ENCODE results near the gene SDF2L1. TPM values are rescaled to one million over a fixed set of nuclear protein-coding genes. Genes with fewer than 3 reads are reported as not detected.

Gene SDF2L1
- total RNA-seq, 2 experiments from 2014 or later = 60.5 to 66.8 TPM

DNA sequence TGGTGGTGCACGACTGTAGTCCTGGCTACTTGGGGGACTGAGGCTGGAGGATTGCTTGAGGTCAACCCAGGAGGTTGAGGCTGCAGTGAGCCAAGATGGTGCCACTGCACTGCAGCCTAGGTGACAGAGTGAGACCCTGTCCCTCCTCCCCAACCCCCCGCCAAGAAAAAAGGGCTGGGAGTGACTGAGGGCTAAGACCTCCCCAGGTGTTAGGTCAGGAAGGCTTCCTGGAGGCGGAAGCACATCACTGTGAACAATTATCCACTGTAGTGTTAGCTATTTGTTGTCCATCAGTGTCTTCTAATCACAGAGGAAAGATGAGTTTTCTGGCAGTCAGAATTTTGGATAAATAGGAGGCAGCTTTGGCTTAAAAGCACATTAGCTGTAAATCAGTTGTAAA, 21.1 kb upstream of the SDF2L1 start:
- Histone ChIP-seq H3K9me2 (ENCODE audit: insufficient read depth, low read length) (no peaks in the 10 kb centered on the region), H3K9me3 (ENCODE audit: low read length) (no peaks in the 10 kb centered on the region), H3K4me1 (ENCODE audit: insufficient read depth, low read length, poor library complexity, severe bottlenecking) (peaks cover 39% of the 10 kb centered on the region), H3K79me2 (ENCODE audit: insufficient read depth, low read depth, low read length) (peaks cover 66% of the 10 kb centered on the region), H2AFZ (ENCODE audit: low read length) (no peak overlapping the region), H4K20me1 (ENCODE audit: insufficient read depth, low read length) (peaks cover 7% of the 10 kb centered on the region), H3K27ac (ENCODE audit: low read depth, low read length, poor library complexity, severe bottlenecking) (no peak overlapping the region), H3K36me3 (ENCODE audit: insufficient read depth, low read length) (peaks cover 72% of the 10 kb centered on the region), H3K4me3 (ENCODE audit: low read depth, low read length, poor library complexity, severe bottlenecking) (no peak overlapping the region), H3K4me2 (ENCODE audit: low read length) (no peak overlapping the region)
- CTCF ChIA-PET (ENCODE audit: unreplicated experiment) = no interaction called here
- POLR2A ChIA-PET = interaction anchor here (2.0 kb wide), 1 partner anchor 11 kb away, joined by 6 read pairs; no protein-coding TSS in a partner anchor
- no TSS peak for BruUV-seq (replicated peaks)
- TF ChIP-seq EZH2phosphoT487 (IDR thresholded peaks at IDR 0.05; ENCODE audit: borderline replicate concordance, low read depth, low read length) = no peak
- TF ChIP-seq, protein P1, sequence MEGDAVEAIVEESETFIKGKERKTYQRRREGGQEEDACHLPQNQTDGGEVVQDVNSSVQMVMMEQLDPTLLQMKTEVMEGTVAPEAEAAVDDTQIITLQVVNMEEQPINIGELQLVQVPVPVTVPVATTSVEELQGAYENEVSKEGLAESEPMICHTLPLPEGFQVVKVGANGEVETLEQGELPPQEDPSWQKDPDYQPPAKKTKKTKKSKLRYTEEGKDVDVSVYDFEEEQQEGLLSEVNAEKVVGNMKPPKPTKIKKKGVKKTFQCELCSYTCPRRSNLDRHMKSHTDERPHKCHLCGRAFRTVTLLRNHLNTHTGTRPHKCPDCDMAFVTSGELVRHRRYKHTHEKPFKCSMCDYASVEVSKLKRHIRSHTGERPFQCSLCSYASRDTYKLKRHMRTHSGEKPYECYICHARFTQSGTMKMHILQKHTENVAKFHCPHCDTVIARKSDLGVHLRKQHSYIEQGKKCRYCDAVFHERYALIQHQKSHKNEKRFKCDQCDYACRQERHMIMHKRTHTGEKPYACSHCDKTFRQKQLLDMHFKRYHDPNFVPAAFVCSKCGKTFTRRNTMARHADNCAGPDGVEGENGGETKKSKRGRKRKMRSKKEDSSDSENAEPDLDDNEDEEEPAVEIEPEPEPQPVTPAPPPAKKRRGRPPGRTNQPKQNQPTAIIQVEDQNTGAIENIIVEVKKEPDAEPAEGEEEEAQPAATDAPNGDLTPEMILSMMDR (conservative IDR thresholded peaks at IDR 0.05; ENCODE audit: low read length) = no peak
- intact Hi-C loops (cut with micrococcal nuclease; ENCODE audit: unreplicated experiment) = no loop called here
- DNase-seq (ENCODE audit: low spot score) = no peak

DNA sequence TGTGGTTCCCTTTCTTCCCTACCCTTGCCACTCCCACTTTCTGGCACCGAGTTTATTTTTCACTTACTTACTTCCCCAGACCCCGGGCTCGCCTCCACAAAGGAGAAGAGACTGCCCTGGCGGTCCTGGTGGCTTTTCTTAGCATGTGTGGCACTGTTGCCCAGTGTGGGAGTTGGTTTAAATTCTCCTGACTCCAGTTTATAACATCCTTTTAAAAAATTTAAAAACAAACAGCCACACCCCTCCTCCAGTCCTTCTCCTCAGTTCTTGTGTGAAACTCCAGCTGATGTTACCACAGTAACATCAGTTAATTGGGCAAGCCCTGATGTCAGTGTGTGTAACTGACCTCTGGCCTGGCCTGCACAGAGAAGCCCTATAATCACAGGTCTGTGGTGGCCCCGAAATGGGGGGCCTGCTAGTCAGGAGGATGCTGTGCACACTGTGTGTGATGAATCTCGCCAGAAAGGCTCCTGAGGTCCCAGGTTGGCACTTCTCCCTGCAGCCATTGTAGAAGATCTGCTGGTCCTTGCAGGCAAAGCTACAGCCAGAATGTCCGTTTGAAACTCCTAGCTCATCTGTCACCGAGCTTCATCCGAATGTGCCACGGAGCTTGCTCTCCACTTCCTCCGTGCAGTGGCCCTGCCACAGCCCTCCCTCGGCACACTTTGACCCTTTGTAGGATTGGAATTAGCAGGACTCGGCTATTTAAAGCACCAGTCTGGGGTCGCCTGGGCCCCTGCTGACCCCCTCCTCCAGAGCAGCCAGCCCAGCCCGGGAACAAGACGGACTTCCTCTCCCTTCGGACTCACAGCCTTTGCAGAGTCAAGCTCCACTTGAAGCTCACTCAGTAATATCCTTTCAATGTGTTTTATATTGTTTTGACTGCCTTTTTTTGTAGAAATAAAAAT, 19.8 kb upstream of the SDF2L1 start:
- Histone ChIP-seq H3K4me3 (ENCODE audit: low read depth, low read length, poor library complexity, severe bottlenecking) (no peak overlapping the region), H3K27ac (ENCODE audit: low read depth, low read length, poor library complexity, severe bottlenecking) (peak overlapping the region; percentile 20), H3K4me1 (ENCODE audit: insufficient read depth, low read length, poor library complexity, severe bottlenecking) (peaks cover 38% of the 10 kb centered on the region), H3K36me3 (ENCODE audit: insufficient read depth, low read length) (peaks cover 82% of the 10 kb centered on the region), H3K9me3 (ENCODE audit: low read length) (no peaks in the 10 kb centered on the region), H4K20me1 (ENCODE audit: insufficient read depth, low read length) (0 out of 2 replicates have a peak, but pooled peaks cover 8% of the 10 kb centered on the region), H3K4me2 (ENCODE audit: low read length) (no peak overlapping the region), H3K79me2 (ENCODE audit: insufficient read depth, low read depth, low read length) (peaks cover 67% of the 10 kb centered on the region), H2AFZ (ENCODE audit: low read length) (no peak overlapping the region), H3K9me2 (ENCODE audit: insufficient read depth, low read length) (no peaks in the 10 kb centered on the region)
- intact Hi-C loops (cut with micrococcal nuclease; ENCODE audit: unreplicated experiment) = no loop called here
- BruUV-seq (replicated peaks) = no TSS peak
- ChIA-PET CTCF (ENCODE audit: unreplicated experiment) (no interaction called here), POLR2A (interaction anchor here (2.0 kb wide), 1 partner anchor 12 kb away, joined by 6 read pairs; no protein-coding TSS in a partner anchor)
- DNase-seq (ENCODE audit: low spot score) = no peak
- no peak for TF ChIP-seq EZH2phosphoT487 (IDR thresholded peaks at IDR 0.05; ENCODE audit: borderline replicate concordance, low read depth, low read length)

DNA sequence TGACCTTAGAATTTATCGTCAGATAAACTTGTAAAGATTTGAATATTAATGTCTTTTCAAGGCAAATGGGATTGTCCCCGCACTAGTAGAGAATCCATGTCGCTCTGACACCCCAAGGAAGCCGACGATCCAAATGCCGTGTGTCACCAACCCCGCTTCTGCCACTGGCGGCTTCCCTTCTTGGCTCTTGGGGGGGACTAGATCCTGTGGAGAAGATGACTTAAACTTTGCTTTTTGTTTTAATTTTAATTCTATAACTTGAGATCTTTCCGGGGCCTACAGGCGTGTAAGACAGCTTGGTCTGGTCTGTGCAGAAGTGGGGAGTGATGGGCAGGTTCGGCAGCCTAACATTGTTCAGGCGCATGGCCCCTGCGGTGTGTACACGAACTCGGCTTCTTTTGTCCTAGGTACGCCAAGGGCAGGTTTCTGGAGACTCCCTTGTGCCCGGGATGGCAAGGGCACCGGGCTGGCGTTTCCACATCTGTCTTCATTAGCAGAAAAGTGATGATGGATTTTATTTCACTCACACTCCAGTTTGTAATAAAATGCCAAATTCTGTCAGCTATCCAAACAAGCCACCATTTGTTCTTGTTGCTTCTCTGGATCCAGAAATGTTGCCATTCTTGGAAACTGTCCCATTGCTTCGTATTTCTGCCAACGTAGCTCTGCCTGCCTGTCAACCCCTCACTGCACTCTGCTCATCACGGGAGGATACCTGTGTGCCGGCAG, 19.0 kb upstream of the SDF2L1 start:
- Histone ChIP-seq H3K9me3 (ENCODE audit: low read length) (no peaks in the 10 kb centered on the region), H3K36me3 (ENCODE audit: insufficient read depth, low read length) (peaks cover 82% of the 10 kb centered on the region), H2AFZ (ENCODE audit: low read length) (no peak overlapping the region), H3K79me2 (ENCODE audit: insufficient read depth, low read depth, low read length) (peaks cover 67% of the 10 kb centered on the region), H3K4me2 (ENCODE audit: low read length) (no peak overlapping the region), H3K4me1 (ENCODE audit: insufficient read depth, low read length, poor library complexity, severe bottlenecking) (peaks cover 37% of the 10 kb centered on the region), H3K27ac (ENCODE audit: low read depth, low read length, poor library complexity, severe bottlenecking) (no peak overlapping the region), H3K9me2 (ENCODE audit: insufficient read depth, low read length) (no peaks in the 10 kb centered on the region), H4K20me1 (ENCODE audit: insufficient read depth, low read length) (0 out of 2 replicates have a peak, but pooled peaks cover 3% of the 10 kb centered on the region), H3K4me3 (ENCODE audit: low read depth, low read length, poor library complexity, severe bottlenecking) (no peak overlapping the region)
- no peak for DNase-seq (ENCODE audit: low spot score)
- ChIA-PET CTCF (ENCODE audit: unreplicated experiment) (no interaction called here), POLR2A (no interaction called here)
- intact Hi-C loops (cut with micrococcal nuclease; ENCODE audit: unreplicated experiment) = no loop called here
- no TSS peak for BruUV-seq (replicated peaks)
- TF ChIP-seq, protein P1 (conservative IDR thresholded peaks at IDR 0.05; ENCODE audit: low read length) = no peak
- TF ChIP-seq EZH2phosphoT487 (IDR thresholded peaks at IDR 0.05; ENCODE audit: borderline replicate concordance, low read depth, low read length) = no peak
